ENCODE data around the gene PNLIPRP2.

The PNLIPRP2 gene

GRCh38 chr10:116612107-116612769 is 8.5 kb upstream of the PNLIPRP2 start:
- no peak for DNase-seq (ENCODE audit: low spot score)

- DNase-seq (ENCODE audit: low spot score): no peak
These were observed 7.3 kb upstream of the PNLIPRP2 start for GRCh38 chr10:116613471-116613870.

GRCh38 chr10:116614796-116615195 is 6.0 kb upstream of the PNLIPRP2 start:
- DNase-seq (ENCODE audit: low spot score): no peak

- no peak for DNase-seq (ENCODE audit: low spot score)
These were observed 5.5 kb upstream of the PNLIPRP2 start for GRCh38 chr10:116615199-116615776.

GRCh38 chr10:116621476-116621875 is 723 bp downstream of the PNLIPRP2 start:
- DNase-seq (ENCODE audit: low spot score): no peak

GRCh38 chr10:116621934-116622655 is 1.3 kb downstream of the PNLIPRP2 start:
- DNase-seq (ENCODE audit: low spot score): no peak

GRCh38 chr10:116625845-116626244 is 5.1 kb downstream of the PNLIPRP2 start:
- no peak for DNase-seq (ENCODE audit: low spot score)

GRCh38 chr10:116626815-116627214 is 6.1 kb downstream of the PNLIPRP2 start:
- DNase-seq (ENCODE audit: low spot score): no peak

- DNase-seq (ENCODE audit: low spot score): no peak
These were observed 6.7 kb downstream of the PNLIPRP2 start for GRCh38 chr10:116627386-116627933.

GRCh38 chr10:116629340-116629739 is 8.6 kb downstream of the PNLIPRP2 start:
- no peak for DNase-seq (ENCODE audit: low spot score)

GRCh38 chr10:116630020-116630419 is 9.3 kb downstream of the PNLIPRP2 start:
- no peak for DNase-seq (ENCODE audit: low spot score)

GRCh38 chr10:116631871-116632295 is 11.1 kb downstream of the PNLIPRP2 start:
- no peak for DNase-seq (ENCODE audit: low spot score)

- no peak for DNase-seq (ENCODE audit: low spot score)
These were observed 12.0 kb downstream of the PNLIPRP2 start for GRCh38 chr10:116632596-116633215.

- no peak for DNase-seq (ENCODE audit: low spot score)
These were observed 12.5 kb downstream of the PNLIPRP2 start for GRCh38 chr10:116633216-116633600.

- no peak for DNase-seq (ENCODE audit: low spot score)
These were observed 13.6 kb downstream of the PNLIPRP2 start for GRCh38 chr10:116634126-116634975.

- no peak for DNase-seq (ENCODE audit: low spot score)
These were observed 15.6 kb downstream of the PNLIPRP2 start for GRCh38 chr10:116636385-116636784.

GRCh38 chr10:116636976-116637375 is 16.2 kb downstream of the PNLIPRP2 start:
- no peak for DNase-seq (ENCODE audit: low spot score)

- no peak for DNase-seq (ENCODE audit: low spot score)
These were observed 17.1 kb downstream of the PNLIPRP2 start for GRCh38 chr10:116637830-116638229.

- no peak for DNase-seq (ENCODE audit: low spot score)
These were observed 25.7 kb downstream of the PNLIPRP2 start for GRCh38 chr10:116646502-116646901.

- no peak for DNase-seq (ENCODE audit: low spot score)
These were observed 28.1 kb downstream of the PNLIPRP2 start for GRCh38 chr10:116648903-116649302.

GRCh38 chr10:116653885-116654284 is 33.1 kb downstream of the PNLIPRP2 start:
- DNase-seq (ENCODE audit: low spot score): no peak

- DNase-seq (ENCODE audit: low spot score): no peak
These were observed 34.1 kb downstream of the PNLIPRP2 start for GRCh38 chr10:116654816-116655215.

Measured in RKO (cell line).